SU-DHL-6 (cell line): ENCODE results near the gene RPN1.

Experiments
- CTCF ChIP-seq: fragments of 200-600 bp; sonication (generic); IDR thresholded peaks from one replicate; pipeline ENCODE4 v1.5.1; 2017; ENCODE audit warnings: antibody characterized with exemption, mild to moderate bottlenecking, low read length, moderate library complexity; ENCODE audit not compliant: insufficient read depth, poor library complexity, severe bottlenecking
- EZH2phosphoT487 ChIP-seq: fragments of 200-600 bp; sonication (generic), shearing (Covaris generic); conservative IDR thresholded peaks from 2 replicates; pipeline ENCODE4 v1.6.1; 2018; ENCODE audit warnings: mild to moderate bottlenecking, antibody characterized with exemption, low read length, moderate library complexity, mixed read lengths

DNA sequence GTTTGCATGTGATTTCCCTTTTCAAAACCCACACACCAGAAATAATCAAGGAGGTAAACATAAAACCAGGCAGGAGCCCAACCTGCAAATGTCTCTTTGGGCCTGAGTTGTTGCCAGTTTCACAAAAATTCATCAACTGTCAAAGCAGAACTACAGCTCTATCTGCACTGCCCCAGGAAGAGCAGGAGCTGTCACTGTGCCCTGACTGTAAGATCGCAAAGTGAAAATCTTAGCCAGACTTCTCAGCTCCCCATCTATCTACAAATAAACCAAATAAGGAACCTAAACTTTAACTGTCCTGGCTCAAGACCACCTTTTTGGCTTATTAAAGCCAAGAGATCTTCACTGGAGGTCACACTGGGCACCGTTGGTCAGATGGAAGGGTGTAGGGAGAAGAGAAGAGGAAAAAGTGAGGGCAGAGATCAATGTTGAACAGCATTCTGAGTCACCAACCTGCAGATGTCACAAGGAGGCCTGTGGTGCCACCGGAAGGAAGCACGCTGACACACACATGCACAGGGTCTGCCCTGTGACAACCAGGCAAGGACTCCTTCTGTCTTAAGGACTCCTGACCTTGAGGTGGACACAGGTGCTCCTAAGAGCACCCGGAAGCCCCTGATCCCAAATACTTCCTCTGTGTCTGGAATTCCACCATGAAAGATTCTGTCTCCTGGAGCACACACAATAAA, 58.7 kb downstream of the RPN1 start:
- no peak for TF ChIP-seq CTCF
- no peak for TF ChIP-seq EZH2phosphoT487
